ENCODE data around the gene GABRA4.

- TF ChIP-seq POLR2AphosphoS5 (IDR thresholded peaks at IDR 0.05) (no peak), POLR2A (IDR thresholded peaks at IDR 0.05) (no peak)
- TF ChIP-seq, protein P1, sequence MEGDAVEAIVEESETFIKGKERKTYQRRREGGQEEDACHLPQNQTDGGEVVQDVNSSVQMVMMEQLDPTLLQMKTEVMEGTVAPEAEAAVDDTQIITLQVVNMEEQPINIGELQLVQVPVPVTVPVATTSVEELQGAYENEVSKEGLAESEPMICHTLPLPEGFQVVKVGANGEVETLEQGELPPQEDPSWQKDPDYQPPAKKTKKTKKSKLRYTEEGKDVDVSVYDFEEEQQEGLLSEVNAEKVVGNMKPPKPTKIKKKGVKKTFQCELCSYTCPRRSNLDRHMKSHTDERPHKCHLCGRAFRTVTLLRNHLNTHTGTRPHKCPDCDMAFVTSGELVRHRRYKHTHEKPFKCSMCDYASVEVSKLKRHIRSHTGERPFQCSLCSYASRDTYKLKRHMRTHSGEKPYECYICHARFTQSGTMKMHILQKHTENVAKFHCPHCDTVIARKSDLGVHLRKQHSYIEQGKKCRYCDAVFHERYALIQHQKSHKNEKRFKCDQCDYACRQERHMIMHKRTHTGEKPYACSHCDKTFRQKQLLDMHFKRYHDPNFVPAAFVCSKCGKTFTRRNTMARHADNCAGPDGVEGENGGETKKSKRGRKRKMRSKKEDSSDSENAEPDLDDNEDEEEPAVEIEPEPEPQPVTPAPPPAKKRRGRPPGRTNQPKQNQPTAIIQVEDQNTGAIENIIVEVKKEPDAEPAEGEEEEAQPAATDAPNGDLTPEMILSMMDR (IDR thresholded peaks at IDR 0.05), result no peak
These were observed 47.4 kb upstream of the GABRA4 start for GRCh38 chr4:47040828-47041227.
